ENCODE measurements around the gene PNMA8A. TPM values are rescaled to one million over a fixed set of nuclear protein-coding genes. Genes with fewer than 3 reads are reported as not detected.

PNMA8A gene
- total RNA-seq, 4 donors from 2014 or later, result 8.9 to 33.8 (median 19.5) TPM

DNA sequence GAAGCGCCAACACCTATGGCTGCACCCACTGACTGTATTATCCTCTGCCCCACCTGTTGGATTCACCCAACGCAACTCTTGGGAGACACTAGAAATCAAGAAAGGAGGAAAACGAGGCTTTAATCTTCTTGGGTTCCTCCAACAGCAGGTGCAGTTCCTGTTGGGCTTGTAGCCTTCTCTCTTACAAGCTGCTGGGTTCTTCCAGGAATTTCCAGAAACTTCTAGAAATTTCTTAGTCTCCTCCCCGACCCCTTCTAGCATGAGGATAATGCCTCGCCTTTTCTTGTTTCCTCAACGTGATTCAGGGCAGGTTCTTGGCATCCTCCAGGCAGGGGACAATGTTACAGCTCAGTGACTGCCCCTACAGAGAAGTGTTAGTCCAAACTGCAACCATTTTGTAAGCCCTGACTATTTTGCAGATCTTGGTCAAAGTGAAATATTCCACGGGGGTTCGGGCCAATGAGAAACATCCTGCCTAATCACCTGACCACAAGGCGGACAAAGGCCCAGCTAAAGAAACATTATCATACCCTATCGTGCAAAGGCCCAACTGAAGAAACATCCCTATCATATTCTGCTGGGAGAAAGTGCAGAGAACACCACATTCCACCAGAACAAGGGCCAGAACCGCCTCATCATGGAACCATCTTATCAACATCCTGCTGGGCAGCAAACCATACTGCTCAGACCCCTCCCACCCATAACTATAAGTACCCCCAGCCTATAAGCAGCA lies 614 bp upstream of the PNMA8A start:
- intact Hi-C loops (cut with DNase I), result no loop called here
- H3K4me3 ChIP-seq (replicated peaks in 1 of 3), result no peak overlapping the region
- peaks cover 12 to 24% of the 10 kb centered on the region in 2 donors for H3K4me1 ChIP-seq
- TF ChIP-seq CTCF (IDR thresholded peaks at IDR 0.05) (no peak), POLR2A (IDR thresholded peaks at IDR 0.05) (no peak)
- WGBS, 2 donors, result 52 to 69% methylated on average over 11 of the region's 11 CpGs
- DNase-seq, result no peak
- H3K27ac ChIP-seq, result peak overlapping the region; percentile 68 to 87 (median 82)
- H3K9me3 ChIP-seq, result no peaks in the 10 kb centered on the region
- H3K36me3 ChIP-seq, result no peaks in the 10 kb centered on the region
- no peaks in the 10 kb centered on the region for H3K27me3 ChIP-seq

GRCh38 chr19:46470376-46470775 lies 987 bp downstream of the PNMA8A start:
- H3K4me1 ChIP-seq, result peaks cover 12 to 24% of the 10 kb centered on the region in 2 donors
- no peaks in the 10 kb centered on the region for H3K27me3 ChIP-seq
- DNase-seq, result no peak
- peak overlapping the region in 2 of 3 donors; percentile 68 to 82 for H3K27ac ChIP-seq
- TF ChIP-seq POLR2A (IDR thresholded peaks at IDR 0.05), result no peak
- no peak for TF ChIP-seq CTCF (IDR thresholded peaks at IDR 0.05)
- no peaks in the 10 kb centered on the region for H3K36me3 ChIP-seq
- H3K9me3 ChIP-seq, result no peaks in the 10 kb centered on the region
- intact Hi-C loops (cut with DNase I), result no loop called here
- H3K4me3 ChIP-seq (replicated peaks in 1 of 3), result no peak overlapping the region
- 59 to 76% methylated on average over 9 of the region's 10 CpGs for WGBS, 2 donors

GRCh38 chr19:46469541-46470185 lies 1.7 kb downstream of the PNMA8A start:
- no peak for DNase-seq

GRCh38 chr19:46466536-46467196 lies 4.7 kb downstream of the PNMA8A start:
- Histone ChIP-seq H3K27me3 (no peaks in the 10 kb centered on the region), H3K27ac (no peak overlapping the region), H3K4me3 (replicated peaks in 1 of 3) (no peak overlapping the region), H3K36me3 (no peaks in the 10 kb centered on the region), H3K4me1 (peaks cover 8 to 15% of the 10 kb centered on the region in 2 donors), H3K9me3 (no peaks in the 10 kb centered on the region)
- intact Hi-C loops (cut with DNase I), result no loop called here
- WGBS, 2 donors, result 76 to 85% methylated on average over 15 of the region's 15 CpGs
- no peak for TF ChIP-seq POLR2A (IDR thresholded peaks at IDR 0.05)
- TF ChIP-seq CTCF (IDR thresholded peaks at IDR 0.05), result no peak
- DNase-seq, result no peak

More at GRCh38 chr19:46469541-46470185, 1.7 kb downstream of the PNMA8A start:
- TF ChIP-seq CTCF (IDR thresholded peaks at IDR 0.05) (no peak), POLR2A (IDR thresholded peaks at IDR 0.05) (no peak)
- Histone ChIP-seq H3K27me3 (no peaks in the 10 kb centered on the region), H3K36me3 (no peaks in the 10 kb centered on the region), H3K9me3 (no peaks in the 10 kb centered on the region), H3K4me1 (peaks cover 12 to 24% of the 10 kb centered on the region in 2 donors), H3K4me3 (replicated peaks in 1 of 3) (no peak overlapping the region), H3K27ac (no peak overlapping the region)
- intact Hi-C loops (cut with DNase I), result no loop called here
- 96 to 97% methylated on average over 18 of the region's 18 CpGs for WGBS, 2 donors

All from thyroid gland (tissue), 4 donors.